BJ (cell line): Measurements from ENCODE around the gene CUL9. TPM values are rescaled to one million over a fixed set of nuclear protein-coding genes. Genes with fewer than 3 reads are reported as not detected.

ENCODE experiments used
- CTCF ChIA-PET: fragments of 350-600 bp; formaldehyde crosslinking; extraction: SDS; loops from one replicate; lab custom pipeline; 2021; ENCODE audit warnings: antibody characterized with exemption, inconsistent platforms; lab: Yijun Ruan, JAX
- POLR2A ChIA-PET: fragments of 300-600 bp; sonication (Branson Sonifier 250); formaldehyde crosslinking; extraction: SDS; loops from one replicate; lab custom pipeline; 2021; ENCODE audit warnings: antibody characterized with exemption; lab: Charles Lee
- DNase-seq: peaks from one replicate; pipeline ENCODE4 v3.0.0-alpha.2; 2011; ENCODE audit warnings: low read depth
- H3K27me3 ChIP-seq: 2 replicates; pipeline ENCODE4 v1.6.0; 2011; ENCODE audit warnings: low read length; ENCODE audit not compliant: control insufficient read depth, insufficient read depth
- H3K36me3 ChIP-seq: 2 replicates; pipeline ENCODE4 v1.5.1; 2011; ENCODE audit warnings: low read length; ENCODE audit not compliant: control insufficient read depth, insufficient read depth
- H3K4me3 ChIP-seq: 2 replicates; pipeline ENCODE4 v1.5.1; 2011; ENCODE audit warnings: low read depth, mild to moderate bottlenecking, control low read depth, low read length
- polyA plus RNA-seq: library from polyadenylated mRNA; depleted of rRNA; stranded (reverse); fragments of >200 nt; gene quantifications from 2 replicates; pipeline ENCODE4 v1.2.3, GENCODE V29; 2011
- TF ChIP-seq, protein P1 (sequence below): IDR thresholded peaks from 2 replicates; pipeline ENCODE4 v1.5.1; 2011; ENCODE audit warnings: low read depth, mild to moderate bottlenecking, control low read depth, inconsistent platforms, low read length, moderate library complexity; ENCODE audit not compliant: insufficient read depth

The CUL9 gene
- polyA plus RNA-seq, 1 experiment: 12.4 TPM

DNA sequence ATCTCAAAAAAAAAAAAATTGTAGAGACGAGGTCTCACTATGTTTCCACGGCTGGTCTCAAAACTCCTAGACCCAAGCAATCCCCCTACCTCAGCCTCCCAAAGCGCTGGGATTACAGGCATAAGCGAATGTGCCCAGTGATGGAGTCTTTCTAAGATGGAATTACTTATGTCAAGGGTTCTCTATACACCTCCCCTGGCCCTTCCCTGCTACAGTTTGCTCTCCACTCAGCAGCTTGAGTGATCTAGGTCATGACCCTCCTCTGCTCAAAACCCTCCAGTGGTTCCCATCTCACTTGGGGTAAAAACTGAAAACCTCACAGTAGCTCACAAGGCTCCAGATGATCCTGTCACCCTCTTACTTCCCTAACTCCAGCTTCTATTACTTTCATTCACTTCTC lies 49.1 kb downstream of the CUL9 start:
- CTCF ChIA-PET: interaction anchor here (2.6 kb wide), 1 partner anchor 11 kb away, joined by 27 read pairs; no protein-coding TSS in a partner anchor
- TF ChIP-seq, protein P1, sequence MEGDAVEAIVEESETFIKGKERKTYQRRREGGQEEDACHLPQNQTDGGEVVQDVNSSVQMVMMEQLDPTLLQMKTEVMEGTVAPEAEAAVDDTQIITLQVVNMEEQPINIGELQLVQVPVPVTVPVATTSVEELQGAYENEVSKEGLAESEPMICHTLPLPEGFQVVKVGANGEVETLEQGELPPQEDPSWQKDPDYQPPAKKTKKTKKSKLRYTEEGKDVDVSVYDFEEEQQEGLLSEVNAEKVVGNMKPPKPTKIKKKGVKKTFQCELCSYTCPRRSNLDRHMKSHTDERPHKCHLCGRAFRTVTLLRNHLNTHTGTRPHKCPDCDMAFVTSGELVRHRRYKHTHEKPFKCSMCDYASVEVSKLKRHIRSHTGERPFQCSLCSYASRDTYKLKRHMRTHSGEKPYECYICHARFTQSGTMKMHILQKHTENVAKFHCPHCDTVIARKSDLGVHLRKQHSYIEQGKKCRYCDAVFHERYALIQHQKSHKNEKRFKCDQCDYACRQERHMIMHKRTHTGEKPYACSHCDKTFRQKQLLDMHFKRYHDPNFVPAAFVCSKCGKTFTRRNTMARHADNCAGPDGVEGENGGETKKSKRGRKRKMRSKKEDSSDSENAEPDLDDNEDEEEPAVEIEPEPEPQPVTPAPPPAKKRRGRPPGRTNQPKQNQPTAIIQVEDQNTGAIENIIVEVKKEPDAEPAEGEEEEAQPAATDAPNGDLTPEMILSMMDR: no peak
- Histone ChIP-seq H3K36me3 (no peaks in the 10 kb centered on the region; the same call in 1 of the 2 replicates), H3K4me3 (no peak overlapping the region), H3K27me3 (peaks cover 4% of the 10 kb centered on the region; the same call in 1 of the 2 replicates)
- POLR2A ChIA-PET: no interaction called here
- no peak for DNase-seq

DNA sequence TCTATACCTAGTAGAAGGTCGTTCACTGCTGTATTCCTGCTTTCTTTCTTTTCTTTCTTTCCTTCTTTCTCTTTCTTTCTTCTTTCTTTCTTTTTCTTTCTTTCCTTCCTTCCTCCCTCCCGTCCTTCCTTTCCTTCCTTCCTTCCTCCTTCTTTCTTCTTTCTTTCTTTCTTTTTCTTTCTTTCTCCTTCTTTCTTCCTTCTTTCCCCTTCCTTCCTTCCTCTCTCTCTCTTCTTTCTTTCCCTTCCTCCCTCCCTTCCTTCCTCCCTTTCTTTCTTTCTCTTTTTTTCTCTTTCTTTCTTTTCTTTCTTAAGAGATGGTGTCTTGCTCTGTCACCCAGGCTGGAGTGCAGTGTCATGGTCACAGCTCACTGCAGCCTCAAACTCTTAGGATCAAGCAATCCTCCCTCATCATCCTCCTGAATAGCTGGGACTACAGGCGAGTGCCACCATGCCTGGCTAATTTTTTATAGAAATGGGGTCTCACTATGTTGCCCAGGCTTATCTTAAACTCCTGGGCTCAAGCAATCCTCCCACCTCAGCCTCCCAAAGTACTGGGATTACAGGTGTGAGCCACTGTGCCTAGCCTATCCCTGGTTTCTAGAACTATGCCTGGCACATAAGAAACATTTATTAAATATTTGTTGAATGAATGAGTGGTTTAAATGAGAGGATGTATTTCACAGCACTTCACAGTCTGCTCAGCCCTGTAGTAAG lies 49.9 kb downstream of the CUL9 start:
- H3K4me3 ChIP-seq: no peak overlapping the region
- H3K36me3 ChIP-seq: no peaks in the 10 kb centered on the region
- ChIA-PET CTCF (no interaction called here), POLR2A (no interaction called here)
- TF ChIP-seq, protein P1: no peak
- DNase-seq: no peak
- peaks cover 4% of the 10 kb centered on the region; the same call in 1 of the 2 replicates for H3K27me3 ChIP-seq

DNA sequence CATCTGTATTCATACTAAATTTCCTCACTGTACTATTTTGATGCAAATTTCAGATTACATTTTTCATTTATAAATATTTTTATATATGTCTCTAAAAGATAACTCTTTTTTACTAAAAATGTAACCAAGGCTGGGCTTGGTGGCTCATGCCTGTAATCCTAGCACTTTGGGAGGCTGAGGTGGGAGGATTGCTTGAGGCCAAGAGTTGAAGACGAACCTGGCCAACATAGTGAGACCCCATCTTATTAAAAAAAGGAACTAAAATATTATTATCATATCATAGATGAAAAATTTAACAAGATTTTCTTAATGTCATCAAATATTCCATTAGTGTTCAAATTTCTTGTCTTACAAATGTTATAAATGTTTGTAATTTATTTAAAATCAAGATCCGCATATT lies 53.8 kb downstream of the CUL9 start:
- ChIA-PET CTCF (no interaction called here), POLR2A (no interaction called here)
- DNase-seq: no peak

DNA sequence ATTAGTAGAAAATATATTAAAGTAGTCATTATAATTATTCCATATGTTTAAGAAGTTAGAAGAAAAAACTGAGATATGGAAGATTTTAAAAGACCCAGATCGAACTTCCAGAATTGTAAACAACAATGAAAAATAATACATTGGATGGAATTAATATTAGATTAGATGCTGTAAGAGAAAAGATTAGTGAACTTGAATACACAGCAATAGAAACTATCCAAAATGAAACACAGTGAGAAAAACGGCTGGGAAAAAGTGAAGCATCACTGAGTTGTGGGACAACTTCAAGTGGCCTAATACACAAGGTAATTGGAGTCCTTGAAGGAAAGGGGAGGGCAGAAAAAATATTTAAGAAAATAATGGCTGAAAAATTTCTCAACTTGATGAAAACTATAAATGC lies 57.1 kb downstream of the CUL9 start:
- Histone ChIP-seq H3K27me3 (peaks cover 36% of the 10 kb centered on the region), H3K36me3 (no peaks in the 10 kb centered on the region), H3K4me3 (no peak overlapping the region)
- CTCF ChIA-PET: interaction anchor here (2.2 kb wide), 1 partner anchor 10 kb away, joined by 24 read pairs; the partner anchor contains the start of gene DNPH1
- POLR2A ChIA-PET: no interaction called here
- TF ChIP-seq, protein P1: no peak
- DNase-seq: no peak

More for the DNA sequence above, 53.8 kb downstream of the CUL9 start:
- Histone ChIP-seq H3K36me3 (no peaks in the 10 kb centered on the region), H3K27me3 (peaks cover 11% of the 10 kb centered on the region), H3K4me3 (no peak overlapping the region)
- TF ChIP-seq, protein P1: no peak

DNA sequence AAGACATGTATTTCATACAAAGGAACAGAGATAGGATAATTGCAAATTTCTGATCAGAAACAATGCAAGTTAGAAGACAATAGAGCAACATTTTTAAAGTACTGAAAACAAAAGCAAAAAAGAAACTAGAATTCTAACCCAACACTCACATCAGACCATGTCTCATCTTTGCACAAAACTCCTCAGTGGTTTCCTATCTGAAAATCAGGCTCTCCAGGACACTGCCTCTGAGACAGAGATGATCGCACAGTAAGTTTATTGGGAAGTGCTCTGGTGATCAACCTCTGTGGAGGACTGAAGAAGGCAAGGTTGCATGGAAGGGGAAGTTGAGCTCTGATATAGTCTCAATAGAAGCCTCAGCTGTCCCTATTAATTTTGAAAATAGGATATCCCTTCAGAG lies 59.0 kb downstream of the CUL9 start:
- no peak for DNase-seq
- POLR2A ChIA-PET: no interaction called here
- CTCF ChIA-PET: no interaction called here
- Histone ChIP-seq H3K36me3 (no peaks in the 10 kb centered on the region), H3K27me3 (peaks cover 48% of the 10 kb centered on the region), H3K4me3 (no peak overlapping the region)
- TF ChIP-seq, protein P1: no peak
